HCT116 (cell line): ENCODE results near the gene TMEM141. TPM values are rescaled to one million over a fixed set of nuclear protein-coding genes. Genes with fewer than 3 reads are reported as not detected.

ENCODE experiments used
- ATAC-seq: fragments of 200-7000 bp; cut with Tn5 transposase; 2 replicates; pipeline ENCODE4 v1.9.1; 2020; ENCODE audit warnings: mild to moderate bottlenecking, moderate library complexity
- BruUV-seq: library from RNA; stranded (reverse); fragments of 400-500 nt; replicated peaks from 2 replicates; lab custom pipeline; 2021; lab: Mats Ljungman, UMichigan
- CTCF ChIA-PET: fragments of 300-600 bp; sonication (Branson Sonifier 250); formaldehyde crosslinking; loops from one replicate; lab custom pipeline; 2021; ENCODE audit warnings: antibody characterized with exemption; lab: Charles Lee
- POLR2A ChIA-PET: fragments of 300-600, 350-600 bp; sonication (Branson Sonifier 250); formaldehyde crosslinking; loops from one replicate; lab custom pipeline; 2021; ENCODE audit warnings: antibody characterized with exemption; lab: Charles Lee
- RAD21 ChIA-PET, 2 experiments: fragments of 300-600 bp; sonication (Branson Sonifier 250); formaldehyde crosslinking; loops; one replicate each; lab custom pipeline; 2023; ENCODE audit warnings: low total read pairs in 2 of 2; ENCODE audit not compliant: uncharacterized antibody in 2 of 2, unreplicated experiment in 2 of 2, low non-redundant PET in 1 of 2; lab: Charles Lee
- DNase-seq: peaks from one replicate; pipeline ENCODE4 v3.0.0-alpha.2; 2010; ENCODE audit warnings: low read depth, low spot score
- H2AFZ ChIP-seq: fragments of 200-600 bp; shearing (Covaris generic), sonication (generic); 2 replicates; pipeline ENCODE4 v1.6.1; 2017; ENCODE audit warnings: low read depth, mixed run types, mixed read lengths, antibody characterized with exemption, low read length; ENCODE audit not compliant: poor library complexity, severe bottlenecking
- H3K27ac ChIP-seq: 2 replicates; pipeline ENCODE4 v1.5.1; 2012; ENCODE audit warnings: low read depth, low read length
- H3K27me3 ChIP-seq: fragments of 200-600 bp; sonication (generic); 2 replicates; pipeline ENCODE4 v1.6.1; 2016; ENCODE audit warnings: mixed run types, low read length, mixed read lengths; ENCODE audit not compliant: insufficient read depth
- H3K36me3 ChIP-seq, 2 experiments: fragments of 200-500 bp in 1 of 2; fragments of 200-600 bp in 1 of 2; sonication (Bioruptor generic) in 1 of 2; sonication (generic) in 1 of 2; 2 replicates each; pipeline versions ENCODE4 v1.5.1 to v1.6.1; 2014 to 2016; ENCODE audit warnings: low read length in 2 of 2, inconsistent platforms in 1 of 2, mixed read lengths in 1 of 2, mixed run types in 1 of 2; ENCODE audit not compliant: insufficient read depth in 2 of 2, control insufficient read depth in 1 of 2
- H3K4me1 ChIP-seq, 2 experiments: fragments of 200-600 bp in 1 of 2; sonication (generic) in 1 of 2; 2 replicates each; pipeline versions ENCODE4 v1.5.1 to v1.6.1; 2012 to 2017; ENCODE audit warnings: low read length in 2 of 2, inconsistent platforms in 1 of 2, mild to moderate bottlenecking in 1 of 2, mixed read lengths in 1 of 2, mixed run types in 1 of 2, moderate library complexity in 1 of 2; ENCODE audit not compliant: insufficient read depth in 2 of 2, control insufficient read depth in 1 of 2
- H3K4me2 ChIP-seq: fragments of 200-600 bp; sonication (generic); 2 replicates; pipeline ENCODE4 v1.6.1; 2017; ENCODE audit warnings: mixed run types, low read length, mixed read lengths
- H3K4me3 ChIP-seq, 2 experiments: fragments of 200-600 bp in 1 of 2; sonication (generic) in 1 of 2; replicated peaks in 1 of 2; 2 replicates each; pipeline ENCODE4 v1.5.1; 2011 to 2016; ENCODE audit warnings: low read length in 2 of 2, control low read depth in 1 of 2, low read depth in 1 of 2, mild to moderate bottlenecking in 1 of 2, mixed read lengths in 1 of 2, mixed run types in 1 of 2
- H3K79me2 ChIP-seq: fragments of 200-600 bp; sonication (generic); 2 replicates; pipeline ENCODE4 v1.6.1; 2017; ENCODE audit warnings: mild to moderate bottlenecking, mixed run types, low read length, moderate library complexity, mixed read lengths; ENCODE audit not compliant: insufficient read depth
- H3K9ac ChIP-seq: fragments of 200-600 bp; sonication (generic); 2 replicates; pipeline ENCODE4 v1.6.1; 2016; ENCODE audit warnings: low read length, mixed read lengths
- H3K9me2 ChIP-seq: fragments of 200-600 bp; sonication (generic), shearing (Covaris generic); 2 replicates; pipeline ENCODE4 v1.6.1; 2017; ENCODE audit warnings: mixed run types, mild to moderate bottlenecking, moderate library complexity; ENCODE audit not compliant: insufficient read depth
- H3K9me3 ChIP-seq, 2 experiments: fragments of 200-500 bp in 1 of 2; fragments of 200-600 bp in 1 of 2; sonication (Bioruptor generic) in 1 of 2; sonication (generic) in 1 of 2; 2 replicates each; pipeline ENCODE4 v1.6.1; 2014 to 2017; ENCODE audit warnings: low read length in 2 of 2, mixed read lengths in 2 of 2, inconsistent platforms in 1 of 2, low read depth in 1 of 2, mild to moderate bottlenecking in 1 of 2, mixed run types in 1 of 2, moderate library complexity in 1 of 2; ENCODE audit not compliant: control insufficient read depth in 1 of 2, insufficient read depth in 1 of 2
- H4K20me1 ChIP-seq: fragments of 200-600 bp; sonication (generic), shearing (Covaris generic); 2 replicates; pipeline ENCODE4 v1.6.1; 2017; ENCODE audit warnings: mixed run types, mild to moderate bottlenecking, moderate library complexity; ENCODE audit not compliant: insufficient read depth
- CBX3 ChIP-seq: IDR thresholded peaks from 2 replicates; pipeline ENCODE4 v1.6.1; 2012; ENCODE audit warnings: low read depth
- EGR1 ChIP-seq: IDR thresholded peaks from 2 replicates; pipeline ENCODE4 v1.6.1; 2012; ENCODE audit warnings: low read depth
- EZH2phosphoT487 ChIP-seq: fragments of 200-600 bp; IDR thresholded peaks from 2 replicates; pipeline ENCODE4 v1.6.1; 2018; ENCODE audit warnings: antibody characterized with exemption, borderline replicate concordance
- FOSL1 ChIP-seq: IDR thresholded peaks from 2 replicates; pipeline ENCODE4 v1.6.1; 2012; ENCODE audit warnings: low read depth
- POLR2A ChIP-seq: IDR thresholded peaks from 2 replicates; pipeline ENCODE4 v1.7.0; 2011; ENCODE audit warnings: borderline replicate concordance; ENCODE audit not compliant: insufficient read depth, insufficient read length; ENCODE audit errors: extremely low read depth
- SP1 ChIP-seq: IDR thresholded peaks from 2 replicates; pipeline ENCODE4 v1.6.1; 2012; ENCODE audit warnings: low read depth
- YY1 ChIP-seq: IDR thresholded peaks from 2 replicates; pipeline ENCODE4 v1.6.1; 2011; ENCODE audit warnings: low read length, low read depth, moderate library complexity, mild to moderate bottlenecking; ENCODE audit not compliant: insufficient replicate concordance; ENCODE audit errors: extremely low read depth
- ZNF274 ChIP-seq: fragments of 200-500 bp; sonication (Bioruptor generic); IDR thresholded peaks from 2 replicates; pipeline ENCODE4 v1.6.1; 2014; ENCODE audit warnings: mild to moderate bottlenecking, low read depth, low read length, inconsistent platforms
- intact Hi-C: fragments of 100-400 bp; cut with micrococcal nuclease; formaldehyde crosslinking; loops from 2 replicates; pipeline ENCODE4 v1.10.0; 2022
- total RNA-seq: library from RNA; stranded (reverse); gene quantifications from one replicate; pipeline ENCODE4 v1.2.1, GENCODE V29; 2021; ENCODE audit not compliant: unreplicated experiment
- TF ChIP-seq, protein P1 (sequence below): IDR thresholded peaks from 2 replicates; pipeline ENCODE4 v1.6.1; 2012

TMEM141 gene
- total RNA-seq, 1 experiment from 2014 or later = 73.6 TPM

DNA sequence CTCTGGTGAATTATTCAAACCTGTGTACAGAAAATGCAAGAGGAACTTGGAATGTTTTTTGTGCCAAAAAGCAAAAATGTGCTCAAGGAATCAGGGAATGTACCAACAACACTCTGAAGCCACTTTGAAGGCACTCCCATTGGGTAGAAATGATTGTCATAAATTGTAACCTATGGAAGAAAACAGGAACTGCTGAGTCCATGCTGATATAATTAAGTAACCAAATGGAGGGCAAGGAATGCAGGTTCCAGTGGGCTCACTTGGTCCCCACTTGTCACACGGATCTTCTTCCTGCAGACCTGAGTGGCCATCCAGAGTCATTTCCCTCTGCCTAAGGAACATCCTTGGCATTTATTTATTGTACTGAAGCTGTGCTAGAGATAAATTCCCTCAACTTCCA is 39.9 kb upstream of the TMEM141 start:
- TF ChIP-seq, protein P1, sequence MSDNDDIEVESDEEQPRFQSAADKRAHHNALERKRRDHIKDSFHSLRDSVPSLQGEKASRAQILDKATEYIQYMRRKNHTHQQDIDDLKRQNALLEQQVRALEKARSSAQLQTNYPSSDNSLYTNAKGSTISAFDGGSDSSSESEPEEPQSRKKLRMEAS = no peak
- TF ChIP-seq EGR1 = no peak
- TF ChIP-seq EZH2phosphoT487 = no peak
- no peak for TF ChIP-seq ZNF274
- no peak for TF ChIP-seq YY1
- TF ChIP-seq POLR2A = no peak
- H3K9me3 ChIP-seq = peaks cover 4 to 19% of the 10 kb centered on the region in 2 experiments; a peak in 3 of 4 replicates
- H3K4me3 ChIP-seq = no peak overlapping the region
- no peaks in the 10 kb centered on the region for H3K79me2 ChIP-seq
- intact Hi-C loops = no loop called here
- ChIA-PET RAD21 (no interaction called here), POLR2A (no interaction called here), CTCF (no interaction called here)
- H4K20me1 ChIP-seq = no peaks in the 10 kb centered on the region
- no peak overlapping the region for H3K9ac ChIP-seq
- no TSS peak for BruUV-seq
- H3K27me3 ChIP-seq = no peaks in the 10 kb centered on the region
- no peaks in the 10 kb centered on the region for H3K36me3 ChIP-seq
- ATAC-seq = no peak
- H3K4me2 ChIP-seq = no peak overlapping the region
- no peak overlapping the region for H3K27ac ChIP-seq
- H2AFZ ChIP-seq = no peak overlapping the region
- no peaks in the 10 kb centered on the region for H3K4me1 ChIP-seq
- DNase-seq = no peak
- no peaks in the 10 kb centered on the region for H3K9me2 ChIP-seq

DNA sequence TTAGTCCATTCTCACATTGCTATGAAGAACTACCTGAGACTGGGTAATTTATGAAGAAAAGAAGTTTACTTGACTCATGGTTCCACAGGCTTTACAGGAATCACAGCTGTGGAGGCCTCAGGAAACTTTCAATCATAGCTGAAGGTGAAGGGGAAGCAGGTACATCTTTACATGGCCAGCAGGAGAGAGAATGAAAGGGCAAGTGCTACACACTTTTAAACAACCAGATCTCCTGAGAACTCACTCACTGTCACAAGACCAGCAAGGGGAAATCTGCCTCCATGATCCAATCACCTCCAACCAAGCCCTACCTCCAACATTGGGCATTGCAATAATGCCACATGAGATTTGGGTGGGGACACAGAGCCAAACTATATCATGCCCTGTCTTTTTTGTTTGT is 39.3 kb upstream of the TMEM141 start:
- H3K4me1 ChIP-seq = no peaks in the 10 kb centered on the region
- ATAC-seq = no peak
- no peak overlapping the region for H3K4me2 ChIP-seq
- H2AFZ ChIP-seq = no peak overlapping the region
- intact Hi-C loops = no loop called here
- ChIA-PET POLR2A (no interaction called here), RAD21 (no interaction called here), CTCF (no interaction called here)
- no peaks in the 10 kb centered on the region for H3K79me2 ChIP-seq
- no peak for DNase-seq
- no peak overlapping the region for H3K9ac ChIP-seq
- H3K9me2 ChIP-seq = no peaks in the 10 kb centered on the region
- H3K36me3 ChIP-seq = no peaks in the 10 kb centered on the region
- no peak overlapping the region for H3K4me3 ChIP-seq
- H3K27ac ChIP-seq = no peak overlapping the region
- no TSS peak for BruUV-seq
- no peaks in the 10 kb centered on the region for H3K27me3 ChIP-seq
- H3K9me3 ChIP-seq = peaks cover 4 to 22% of the 10 kb centered on the region in 2 experiments; a peak in 3 of 4 replicates
- H4K20me1 ChIP-seq = no peaks in the 10 kb centered on the region
- no peak for TF ChIP-seq SP1
- no peak for TF ChIP-seq FOSL1
- no peak; the same call in 1 of the 2 replicates for TF ChIP-seq CBX3
